Measurements from ENCODE around the gene GRIK4.

Gene GRIK4

GRCh38 chr11:120595557-120595956 lies 84.0 kb downstream of the GRIK4 start:
- H3K9me3 ChIP-seq (ENCODE audit: control insufficient read depth, insufficient read depth, low read depth, low read length), result no peaks in the 10 kb centered on the region
- no peak overlapping the region for H3K27ac ChIP-seq (ENCODE audit: low read depth, low read length)
- peaks cover 25% of the 10 kb centered on the region for H3K4me1 ChIP-seq (ENCODE audit: control insufficient read depth, insufficient read depth, low read length)
- no peak overlapping the region for H3K4me3 ChIP-seq (ENCODE audit: low read depth, low read length)
- H3K36me3 ChIP-seq (ENCODE audit: control insufficient read depth, insufficient read depth, low read length), result no peaks in the 10 kb centered on the region
- no peak overlapping the region for H3K9ac ChIP-seq (ENCODE audit: low read length)
- peaks cover 3% of the 10 kb centered on the region; the same call in 1 of the 2 replicates for H3K27me3 ChIP-seq (ENCODE audit: control insufficient read depth, insufficient read depth, low read length)

DNA sequence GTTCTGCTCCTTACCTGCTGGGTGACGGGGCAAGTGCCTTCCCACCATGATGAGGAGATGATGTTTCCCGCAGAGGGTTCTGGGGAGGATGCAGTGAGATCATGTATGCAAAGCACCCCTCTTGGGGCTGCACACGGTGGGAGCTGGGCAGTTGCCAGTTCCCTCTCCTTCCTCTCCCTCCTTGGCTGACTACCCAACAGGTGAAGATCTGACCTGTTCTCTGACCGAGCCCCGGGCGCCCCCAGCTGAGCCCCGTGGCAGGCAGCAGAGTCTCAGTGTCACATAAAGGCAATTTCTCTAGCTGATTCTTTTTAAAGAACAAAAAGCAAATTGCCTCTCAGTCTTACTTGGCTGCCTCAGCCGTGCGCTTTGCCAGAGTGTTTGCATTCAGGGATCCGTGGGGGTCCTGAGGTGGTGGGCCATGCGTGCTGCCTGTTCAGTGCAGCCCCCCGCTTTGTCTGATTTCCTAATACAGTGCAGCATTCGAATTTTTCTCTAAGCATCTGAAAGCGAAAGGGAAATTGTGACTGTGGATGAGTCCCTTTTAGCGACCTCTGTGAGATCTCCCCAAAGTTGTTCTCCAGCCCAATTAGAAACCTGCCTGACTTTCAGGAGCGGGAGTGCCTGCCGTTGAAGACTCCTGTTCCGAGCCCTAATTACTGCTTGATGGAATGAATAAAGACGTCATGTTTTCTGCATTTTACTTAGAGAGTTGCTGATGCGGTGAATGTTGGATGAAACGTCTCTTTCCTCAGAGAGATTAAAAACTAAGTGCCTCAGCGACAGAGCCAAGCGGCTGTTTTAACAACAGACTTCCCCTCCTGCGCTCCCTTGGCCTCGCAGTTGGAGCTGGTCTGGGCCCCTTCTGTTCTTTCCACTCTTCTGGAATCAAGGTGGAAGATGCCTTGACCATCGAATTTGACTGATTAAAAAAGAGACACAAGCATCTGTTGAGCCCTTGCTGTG lies 86.0 kb downstream of the GRIK4 start:
- no peak overlapping the region for H3K9ac ChIP-seq (ENCODE audit: low read length)
- no peaks in the 10 kb centered on the region for H3K36me3 ChIP-seq (ENCODE audit: control insufficient read depth, insufficient read depth, low read length)
- H3K27ac ChIP-seq (ENCODE audit: low read depth, low read length), result no peak overlapping the region

DNA sequence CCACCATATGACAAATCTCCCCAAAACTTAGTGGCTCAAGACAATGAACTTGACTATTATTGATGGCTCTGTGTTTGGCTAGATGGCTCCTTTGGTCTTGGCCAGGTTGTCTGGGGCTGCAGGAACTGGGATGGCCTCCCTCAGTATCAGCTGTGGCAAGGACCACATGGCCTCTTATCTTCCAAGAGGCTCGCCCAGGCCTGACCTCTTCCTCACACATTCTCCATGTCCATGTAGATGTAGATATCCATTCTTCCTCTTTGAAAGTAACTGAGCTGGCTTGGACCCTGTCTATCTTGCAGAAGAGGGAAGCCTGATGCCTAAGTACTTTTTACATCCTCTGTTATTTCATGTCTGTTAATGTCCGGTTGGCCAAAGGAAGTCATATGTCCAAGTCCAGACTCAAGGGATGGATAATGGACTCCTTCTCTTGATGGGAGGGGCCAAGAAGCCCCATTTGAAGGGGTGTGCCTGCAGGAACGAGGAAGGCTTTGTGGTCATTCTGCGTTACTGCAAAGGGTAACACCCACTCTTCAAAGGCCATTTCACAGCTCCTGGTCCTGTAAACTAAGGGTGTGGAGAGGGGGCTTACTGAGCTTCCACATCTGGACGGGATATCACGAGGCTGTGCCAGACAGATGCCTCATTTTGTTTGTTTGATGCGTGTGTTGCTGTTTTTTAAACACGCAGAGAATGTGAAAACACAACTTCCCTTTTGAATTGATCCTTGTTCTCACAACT lies 87.1 kb downstream of the GRIK4 start:
- H3K27ac ChIP-seq (ENCODE audit: low read depth, low read length), result no peak overlapping the region
- no peaks in the 10 kb centered on the region for H3K36me3 ChIP-seq (ENCODE audit: control insufficient read depth, insufficient read depth, low read length)

More for the DNA sequence above, 86.0 kb downstream of the GRIK4 start:
- no peaks in the 10 kb centered on the region for H3K9me3 ChIP-seq (ENCODE audit: control insufficient read depth, insufficient read depth, low read depth, low read length)
- H3K27me3 ChIP-seq (ENCODE audit: control insufficient read depth, insufficient read depth, low read length), result peaks cover 1% of the 10 kb centered on the region; the same call in 1 of the 2 replicates
- H3K4me3 ChIP-seq (ENCODE audit: low read depth, low read length), result no peak overlapping the region
- H3K4me1 ChIP-seq (ENCODE audit: control insufficient read depth, insufficient read depth, low read length), result peaks cover 16% of the 10 kb centered on the region

GRCh38 chr11:120599816-120600420 lies 88.4 kb downstream of the GRIK4 start:
- Histone ChIP-seq H3K9ac (ENCODE audit: low read length) (no peak overlapping the region), H3K9me3 (ENCODE audit: control insufficient read depth, insufficient read depth, low read depth, low read length) (no peaks in the 10 kb centered on the region), H3K27ac (ENCODE audit: low read depth, low read length) (no peak overlapping the region), H3K27me3 (ENCODE audit: control insufficient read depth, insufficient read depth, low read length) (no peaks in the 10 kb centered on the region), H3K4me3 (ENCODE audit: low read depth, low read length) (no peak overlapping the region), H3K4me1 (ENCODE audit: control insufficient read depth, insufficient read depth, low read length) (peaks cover 15% of the 10 kb centered on the region), H3K36me3 (ENCODE audit: control insufficient read depth, insufficient read depth, low read length) (no peaks in the 10 kb centered on the region)

More for the DNA sequence above, 87.1 kb downstream of the GRIK4 start:
- Histone ChIP-seq H3K4me1 (ENCODE audit: control insufficient read depth, insufficient read depth, low read length) (peaks cover 15% of the 10 kb centered on the region), H3K4me3 (ENCODE audit: low read depth, low read length) (no peak overlapping the region), H3K9ac (ENCODE audit: low read length) (no peak overlapping the region), H3K27me3 (ENCODE audit: control insufficient read depth, insufficient read depth, low read length) (no peaks in the 10 kb centered on the region), H3K9me3 (ENCODE audit: control insufficient read depth, insufficient read depth, low read depth, low read length) (no peaks in the 10 kb centered on the region)

- H3K9me3 ChIP-seq (ENCODE audit: control insufficient read depth, insufficient read depth, low read depth, low read length), result no peaks in the 10 kb centered on the region
- no peak overlapping the region for H3K27ac ChIP-seq (ENCODE audit: low read depth, low read length)
- H3K9ac ChIP-seq (ENCODE audit: low read length), result no peak overlapping the region
- no peak overlapping the region for H3K4me3 ChIP-seq (ENCODE audit: low read depth, low read length)
- peaks cover 15% of the 10 kb centered on the region for H3K4me1 ChIP-seq (ENCODE audit: control insufficient read depth, insufficient read depth, low read length)
- no peaks in the 10 kb centered on the region for H3K27me3 ChIP-seq (ENCODE audit: control insufficient read depth, insufficient read depth, low read length)
- no peaks in the 10 kb centered on the region for H3K36me3 ChIP-seq (ENCODE audit: control insufficient read depth, insufficient read depth, low read length)
Measured at GRCh38 chr11:120601536-120601935, 90.0 kb downstream of the GRIK4 start.

DNA sequence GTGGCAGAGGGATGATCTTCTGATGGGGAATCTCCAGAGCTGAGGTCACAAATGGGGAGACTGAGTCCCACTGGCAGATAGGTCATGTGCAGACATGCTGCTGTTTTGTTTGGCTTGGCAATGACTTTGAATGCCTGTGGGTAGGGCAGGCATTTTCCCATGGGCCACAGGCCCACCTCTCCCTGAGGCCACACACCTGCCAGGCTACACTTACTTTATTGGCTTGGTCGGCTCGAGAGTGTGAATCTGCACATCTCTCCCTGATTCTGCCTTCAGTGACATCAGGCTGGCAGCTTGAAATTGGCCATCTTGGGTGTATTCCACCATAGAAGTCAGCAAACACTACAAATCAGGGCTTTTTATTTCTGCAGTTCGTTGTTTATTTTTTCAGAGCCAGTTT lies 91.5 kb downstream of the GRIK4 start:
- Histone ChIP-seq H3K9ac (ENCODE audit: low read length) (no peak overlapping the region), H3K4me1 (ENCODE audit: control insufficient read depth, insufficient read depth, low read length) (peaks cover 21% of the 10 kb centered on the region), H3K27ac (ENCODE audit: low read depth, low read length) (no peak overlapping the region), H3K27me3 (ENCODE audit: control insufficient read depth, insufficient read depth, low read length) (no peaks in the 10 kb centered on the region), H3K36me3 (ENCODE audit: control insufficient read depth, insufficient read depth, low read length) (no peaks in the 10 kb centered on the region), H3K4me3 (ENCODE audit: low read depth, low read length) (no peak overlapping the region), H3K9me3 (ENCODE audit: control insufficient read depth, insufficient read depth, low read depth, low read length) (no peaks in the 10 kb centered on the region)

- H3K4me1 ChIP-seq (ENCODE audit: control insufficient read depth, insufficient read depth, low read length), result peaks cover 24% of the 10 kb centered on the region
- no peak overlapping the region for H3K4me3 ChIP-seq (ENCODE audit: low read depth, low read length)
- H3K36me3 ChIP-seq (ENCODE audit: control insufficient read depth, insufficient read depth, low read length), result no peaks in the 10 kb centered on the region
- H3K27me3 ChIP-seq (ENCODE audit: control insufficient read depth, insufficient read depth, low read length), result no peaks in the 10 kb centered on the region
- no peak overlapping the region for H3K9ac ChIP-seq (ENCODE audit: low read length)
- H3K9me3 ChIP-seq (ENCODE audit: control insufficient read depth, insufficient read depth, low read depth, low read length), result no peaks in the 10 kb centered on the region
- no peak overlapping the region for H3K27ac ChIP-seq (ENCODE audit: low read depth, low read length)
Measured at GRCh38 chr11:120605469-120605868, 93.9 kb downstream of the GRIK4 start.

- Histone ChIP-seq H3K27me3 (ENCODE audit: control insufficient read depth, insufficient read depth, low read length) (no peaks in the 10 kb centered on the region), H3K4me3 (ENCODE audit: low read depth, low read length) (no peak overlapping the region), H3K36me3 (ENCODE audit: control insufficient read depth, insufficient read depth, low read length) (no peaks in the 10 kb centered on the region), H3K9me3 (ENCODE audit: control insufficient read depth, insufficient read depth, low read depth, low read length) (no peaks in the 10 kb centered on the region), H3K4me1 (ENCODE audit: control insufficient read depth, insufficient read depth, low read length) (peaks cover 27% of the 10 kb centered on the region), H3K27ac (ENCODE audit: low read depth, low read length) (no peak overlapping the region), H3K9ac (ENCODE audit: low read length) (no peak overlapping the region)
Measured at GRCh38 chr11:120606211-120607010, 94.9 kb downstream of the GRIK4 start.

- no peak overlapping the region for H3K9ac ChIP-seq (ENCODE audit: low read length)
- H3K27me3 ChIP-seq (ENCODE audit: control insufficient read depth, insufficient read depth, low read length), result no peaks in the 10 kb centered on the region
- H3K4me1 ChIP-seq (ENCODE audit: control insufficient read depth, insufficient read depth, low read length), result peaks cover 36% of the 10 kb centered on the region
- no peak overlapping the region for H3K4me3 ChIP-seq (ENCODE audit: low read depth, low read length)
- H3K27ac ChIP-seq (ENCODE audit: low read depth, low read length), result no peak overlapping the region
- H3K36me3 ChIP-seq (ENCODE audit: control insufficient read depth, insufficient read depth, low read length), result no peaks in the 10 kb centered on the region
- H3K9me3 ChIP-seq (ENCODE audit: control insufficient read depth, insufficient read depth, low read depth, low read length), result no peaks in the 10 kb centered on the region
Measured at GRCh38 chr11:120608061-120608460, 96.5 kb downstream of the GRIK4 start.

GRCh38 chr11:120608760-120609211 lies 97.2 kb downstream of the GRIK4 start:
- Histone ChIP-seq H3K4me1 (ENCODE audit: control insufficient read depth, insufficient read depth, low read length) (peaks cover 43% of the 10 kb centered on the region), H3K27ac (ENCODE audit: low read depth, low read length) (no peak overlapping the region)

More at GRCh38 chr11:120608760-120609211, 97.2 kb downstream of the GRIK4 start:
- H3K27me3 ChIP-seq (ENCODE audit: control insufficient read depth, insufficient read depth, low read length), result no peaks in the 10 kb centered on the region
- H3K4me3 ChIP-seq (ENCODE audit: low read depth, low read length), result no peak overlapping the region
- H3K9me3 ChIP-seq (ENCODE audit: control insufficient read depth, insufficient read depth, low read depth, low read length), result no peaks in the 10 kb centered on the region
- H3K9ac ChIP-seq (ENCODE audit: low read length), result no peak overlapping the region
- no peaks in the 10 kb centered on the region for H3K36me3 ChIP-seq (ENCODE audit: control insufficient read depth, insufficient read depth, low read length)
